Loucy (cell line): ENCODE results near the gene USP2.

Source experiments
- EZH2phosphoT487 ChIP-seq: fragments of 200-600 bp; IDR thresholded peaks from 2 replicates; pipeline ENCODE4 v1.6.1; 2018; ENCODE audit warnings: antibody characterized with exemption, mild to moderate bottlenecking, moderate library complexity, borderline replicate concordance
- TF ChIP-seq, protein P1 (sequence below): fragments of 200-600 bp; sonication (generic); conservative IDR thresholded peaks from 2 replicates; pipeline ENCODE4 v1.5.1; 2014; ENCODE audit warnings: mild to moderate bottlenecking, antibody characterized with exemption, low read length

GRCh38 chr11:119340335-119341221 is 40.9 kb downstream of the USP2 start, which contains the start of gene C1QTNF5:
- TF ChIP-seq, protein P1, sequence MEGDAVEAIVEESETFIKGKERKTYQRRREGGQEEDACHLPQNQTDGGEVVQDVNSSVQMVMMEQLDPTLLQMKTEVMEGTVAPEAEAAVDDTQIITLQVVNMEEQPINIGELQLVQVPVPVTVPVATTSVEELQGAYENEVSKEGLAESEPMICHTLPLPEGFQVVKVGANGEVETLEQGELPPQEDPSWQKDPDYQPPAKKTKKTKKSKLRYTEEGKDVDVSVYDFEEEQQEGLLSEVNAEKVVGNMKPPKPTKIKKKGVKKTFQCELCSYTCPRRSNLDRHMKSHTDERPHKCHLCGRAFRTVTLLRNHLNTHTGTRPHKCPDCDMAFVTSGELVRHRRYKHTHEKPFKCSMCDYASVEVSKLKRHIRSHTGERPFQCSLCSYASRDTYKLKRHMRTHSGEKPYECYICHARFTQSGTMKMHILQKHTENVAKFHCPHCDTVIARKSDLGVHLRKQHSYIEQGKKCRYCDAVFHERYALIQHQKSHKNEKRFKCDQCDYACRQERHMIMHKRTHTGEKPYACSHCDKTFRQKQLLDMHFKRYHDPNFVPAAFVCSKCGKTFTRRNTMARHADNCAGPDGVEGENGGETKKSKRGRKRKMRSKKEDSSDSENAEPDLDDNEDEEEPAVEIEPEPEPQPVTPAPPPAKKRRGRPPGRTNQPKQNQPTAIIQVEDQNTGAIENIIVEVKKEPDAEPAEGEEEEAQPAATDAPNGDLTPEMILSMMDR: no peak
- no peak for TF ChIP-seq EZH2phosphoT487
